C1 segment of cervical spinal cord (tissue), 14 donors: ENCODE measurements around the gene APOBEC4.
A peak's percentile ranks its signal among the peaks of the same experiment; 100 is the strongest.

Experiments
- DNase-seq, 14 donors: peaks; one replicate each; lab custom pipeline; 2025; lab: John Stamatoyannopoulos, UW

The APOBEC4 gene

GRCh38 chr1:183604038-183604808 lies 48.9 kb downstream of the APOBEC4 start:
- DNase-seq, result peak in 1 of 14 donors; percentile 51

- DNase-seq, result no peak
These were observed 50.6 kb downstream of the APOBEC4 start for GRCh38 chr1:183602510-183602909.

GRCh38 chr1:183600634-183601033 lies 52.5 kb downstream of the APOBEC4 start:
- DNase-seq, result no peak

GRCh38 chr1:183600136-183600535 lies 53.0 kb downstream of the APOBEC4 start:
- DNase-seq, result no peak

DNA sequence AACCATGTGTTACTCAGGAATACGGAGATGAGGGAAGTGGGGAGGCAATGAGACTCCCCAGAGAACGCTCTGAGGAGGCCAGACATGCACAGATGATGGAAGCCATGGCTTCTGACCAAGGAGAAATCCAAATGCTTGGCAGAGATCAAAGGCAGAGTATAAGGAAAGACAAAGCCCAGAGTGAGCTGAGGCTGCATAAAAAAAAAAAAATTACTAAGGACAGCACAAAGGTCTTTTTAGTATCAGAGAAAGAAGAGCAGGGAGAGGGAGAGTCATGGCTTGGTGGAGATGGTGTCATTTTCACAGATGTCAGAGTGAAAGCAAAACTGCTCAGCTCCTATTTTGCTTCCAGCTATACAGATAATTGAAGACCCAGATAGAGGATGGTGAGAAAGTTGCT lies 54.7 kb downstream of the APOBEC4 start:
- DNase-seq, result peak in 1 of 14 donors; percentile 60

DNA sequence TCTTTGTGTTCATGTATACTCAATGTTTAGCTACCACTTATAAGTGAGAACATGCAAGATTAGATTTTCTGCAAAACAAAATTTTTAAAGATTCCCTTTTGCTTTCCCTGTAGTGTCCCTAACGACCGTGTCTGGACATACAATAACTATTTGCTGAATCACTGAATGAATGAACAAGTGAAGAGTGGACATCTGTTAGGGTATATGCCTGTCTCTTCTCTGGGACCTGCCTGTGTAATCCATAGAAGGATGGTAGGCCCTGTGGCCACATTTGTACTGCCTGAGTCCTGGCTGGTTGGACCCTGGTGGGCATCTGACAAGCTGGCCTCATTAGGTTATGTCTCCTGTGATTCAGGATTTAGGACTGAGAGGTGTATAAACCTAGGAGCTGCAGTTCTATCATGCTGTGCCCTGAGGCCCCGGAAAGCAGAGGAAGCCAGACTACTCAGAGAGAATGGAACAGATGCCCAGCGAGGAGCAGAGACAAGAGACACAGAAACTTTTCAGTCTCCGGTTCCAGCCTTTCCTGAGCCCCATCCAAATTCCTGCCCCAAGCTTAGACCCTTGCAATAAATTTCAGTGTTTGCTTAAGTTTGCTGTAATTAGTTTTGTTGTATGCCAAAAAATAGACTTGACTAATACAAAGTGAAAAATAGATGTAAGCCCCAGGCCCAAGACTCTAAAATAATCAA lies 55.3 kb downstream of the APOBEC4 start:
- DNase-seq, result peak in 1 of 14 donors; percentile 17

GRCh38 chr1:183596500-183596899 lies 56.6 kb downstream of the APOBEC4 start:
- no peak for DNase-seq
